Measurements from ENCODE around the gene SUPT20H. TPM values are rescaled to one million over a fixed set of nuclear protein-coding genes. Genes with fewer than 3 reads are reported as not detected.

Gene SUPT20H
- total and polyA plus RNA-seq, 2 of the 4 experiments (the other 2 are of a cell fraction): 46.6 to 55.1 TPM

DNA sequence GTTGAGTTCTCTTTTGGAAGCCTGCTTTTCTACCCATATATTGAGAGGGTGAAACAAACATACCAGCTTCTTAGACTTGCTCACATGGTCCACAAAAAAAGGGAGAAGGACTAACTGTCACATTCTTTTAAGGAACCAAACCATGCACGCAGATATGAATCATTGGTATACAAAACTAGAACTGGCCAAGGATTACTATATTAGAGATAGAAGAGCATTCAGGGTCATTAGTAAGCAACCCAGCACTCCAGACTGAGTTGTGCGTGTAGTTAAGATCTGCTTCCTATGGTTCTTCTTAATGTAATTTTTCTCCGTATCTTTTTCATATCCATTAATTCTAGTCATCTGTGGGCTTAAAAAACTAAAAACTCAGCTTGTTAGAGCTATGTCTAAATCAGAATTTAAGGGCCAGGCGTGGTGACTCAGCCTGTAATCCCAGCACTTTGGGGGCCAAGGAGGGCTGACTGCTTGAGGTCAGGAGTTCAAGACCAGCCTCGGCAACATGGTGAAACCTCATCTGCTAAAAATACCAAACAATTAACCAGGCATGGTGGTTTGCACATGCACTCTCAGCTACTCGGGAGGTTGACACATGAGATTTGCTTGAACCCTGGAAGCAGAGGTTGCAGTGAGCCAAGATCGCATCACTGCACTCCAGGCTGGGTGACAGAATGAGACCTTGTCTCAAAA, 80.0 kb downstream of the SUPT20H start:
- WGBS, 2 experiments (ENCODE audit: extremely low coverage in 2 of 2, insufficient read length in 1 of 2): 0% methylated on average over 1 of the region's 7 CpGs; no CpG with 5 or more reads in 1 of the 2 experiments

More for the DNA sequence above, 80.0 kb downstream of the SUPT20H start:
- H3K4me2 ChIP-seq (ENCODE audit: low read depth, low read length): peak overlapping the region; percentile 41
- 0 out of 2 replicates have a peak, but pooled peaks cover 3% of the 10 kb centered on the region for H3K9me1 ChIP-seq (ENCODE audit: insufficient read depth, low read length)
- H4K5ac ChIP-seq (ENCODE audit: low read depth, low read length): no peak overlapping the region; the same call in 1 of the 2 replicates
- no peak overlapping the region for H3K14ac ChIP-seq (replicated peaks; ENCODE audit: low read depth, low read length)
- peak overlapping the region; percentile 63 for H3K27ac ChIP-seq (ENCODE audit: insufficient read depth, low read length)
- no peak overlapping the region for H3K9ac ChIP-seq (ENCODE audit: low read depth, low read length)
- H3K23ac ChIP-seq (ENCODE audit: low read depth, low read length): no peak overlapping the region
- H4K20me1 ChIP-seq (ENCODE audit: insufficient read depth, low read length): no peaks in the 10 kb centered on the region
- no peak overlapping the region; a peak in 1 of 4 replicates for H4K8ac ChIP-seq (ENCODE audit: low read depth in 2 of 2, low read length in 2 of 2)
- no peak overlapping the region for H3K56ac ChIP-seq (ENCODE audit: extremely low read depth, insufficient read depth, low read length)
- peaks cover 0 to 7% of the 10 kb centered on the region in 2 experiments; a peak in 1 of 4 replicates for H3K79me1 ChIP-seq (ENCODE audit: low read depth in 1 of 2, low read length in 2 of 2)
- H3K36me3 ChIP-seq (ENCODE audit: control insufficient read depth, insufficient read depth, low read length): peaks cover 14% of the 10 kb centered on the region
- H2BK120ac ChIP-seq (ENCODE audit: low read depth, low read length): peak overlapping the region; percentile 57
- 0 out of 2 replicates have a peak, but pooled peaks cover 2% of the 10 kb centered on the region for H3K9me3 ChIP-seq (ENCODE audit: control insufficient read depth, insufficient read depth, low read length)
- dilution Hi-C loops (cut with HindIII; ENCODE audit: low sequenced_read_pairs, unreplicated experiment): loop anchor here (25.0 kb wide), 1 partner anchor 117 kb away; no protein-coding TSS in a partner anchor
- H2AK9ac ChIP-seq (replicated peaks; ENCODE audit: low read depth, low read length, poor library complexity): no peak overlapping the region
- H3K27me3 ChIP-seq (ENCODE audit: control insufficient read depth, insufficient read depth, low read length): no peaks in the 10 kb centered on the region
- peaks cover 9% of the 10 kb centered on the region for H3K4me1 ChIP-seq (ENCODE audit: control insufficient read depth, insufficient read depth, low read length)
- no peak overlapping the region for H2AK5ac ChIP-seq (ENCODE audit: low read depth, low read length)
- peak overlapping the region; percentile 77 for H2BK5ac ChIP-seq (ENCODE audit: low read depth, low read length, poor library complexity, severe bottlenecking)
- ATAC-seq (ENCODE audit: low read depth) (peak; percentile 94), DNase-seq (peak; percentile 82)
- POLR2A ChIA-PET (ENCODE audit: unreplicated experiment): interaction anchor here (0.5 kb wide), 1 partner anchor 139 kb away, joined by 7 read pairs; no protein-coding TSS in a partner anchor
- CTCF ChIA-PET: interaction anchor here (0.8 kb wide), 1 partner anchor 121 kb away, joined by 8 read pairs; no protein-coding TSS in a partner anchor
- H4K91ac ChIP-seq (ENCODE audit: insufficient read depth, low read depth, low read length): peak overlapping the region; percentile 56
- no TSS peak for BruUV-seq (replicated peaks)
- H3K18ac ChIP-seq (ENCODE audit: low read depth, low read length): peak overlapping the region; percentile 79; the same call in 1 of the 2 replicates
- no peak overlapping the region for H3K4ac ChIP-seq (ENCODE audit: low read depth, low read length)
- intact Hi-C loops (cut with micrococcal nuclease): loop anchor here (5.0 kb wide), 1 partner anchor 242 kb away; no protein-coding TSS in a partner anchor
- peak overlapping the region; percentile 23; the same call in 1 of the 2 replicates for H2BK20ac ChIP-seq (ENCODE audit: low read depth, low read length)
- in situ Hi-C loops (cut with MboI; ENCODE audit: low sequenced_read_pairs): loop anchor here (5.0 to 25.0 kb wide), 3 partner anchors 122 to 1005 kb away; partner anchors contain the start of gene SPART
- H2BK15ac ChIP-seq (ENCODE audit: low read depth, low read length): 0 out of 3 replicates have a peak overlapping the region, but pooled peaks have one; percentile 40
- H2AFZ ChIP-seq (replicated peaks; ENCODE audit: low read length, poor library complexity): peak overlapping the region; percentile 44
- no peak overlapping the region for H3K4me3 ChIP-seq (ENCODE audit: insufficient read depth, low read depth, low read length)
- TF ChIP-seq CHD1 (IDR thresholded peaks at IDR 0.05; ENCODE audit: low read depth, low read length): no peak
- TF ChIP-seq, protein P1, sequence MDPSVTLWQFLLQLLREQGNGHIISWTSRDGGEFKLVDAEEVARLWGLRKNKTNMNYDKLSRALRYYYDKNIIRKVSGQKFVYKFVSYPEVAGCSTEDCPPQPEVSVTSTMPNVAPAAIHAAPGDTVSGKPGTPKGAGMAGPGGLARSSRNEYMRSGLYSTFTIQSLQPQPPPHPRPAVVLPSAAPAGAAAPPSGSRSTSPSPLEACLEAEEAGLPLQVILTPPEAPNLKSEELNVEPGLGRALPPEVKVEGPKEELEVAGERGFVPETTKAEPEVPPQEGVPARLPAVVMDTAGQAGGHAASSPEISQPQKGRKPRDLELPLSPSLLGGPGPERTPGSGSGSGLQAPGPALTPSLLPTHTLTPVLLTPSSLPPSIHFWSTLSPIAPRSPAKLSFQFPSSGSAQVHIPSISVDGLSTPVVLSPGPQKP (IDR thresholded peaks at IDR 0.05; ENCODE audit: borderline replicate concordance, low read depth, low read length): no peak
- no peak for TF ChIP-seq CTCF (conservative IDR thresholded peaks at IDR 0.05; ENCODE audit: low read depth, low read length)
- no peak for TF ChIP-seq CEBPB (IDR thresholded peaks at IDR 0.05; ENCODE audit: low read depth, low read length)
- no peak for TF ChIP-seq RFX5 (IDR thresholded peaks at IDR 0.05; ENCODE audit: low read depth, low read length)
- TF ChIP-seq BHLHE40 (IDR thresholded peaks at IDR 0.05; ENCODE audit: low read depth, low read length): no peak
- TF ChIP-seq USF2 (IDR thresholded peaks at IDR 0.05; ENCODE audit: low read depth, low read length): peak; percentile 48; the same call in 1 of the 2 replicates
- peak; percentile 2; the same call in 1 of the 2 replicates for TF ChIP-seq FOS (IDR thresholded peaks at IDR 0.05; ENCODE audit: low read depth, low read length)
- TF ChIP-seq MAZ (IDR thresholded peaks at IDR 0.05; ENCODE audit: borderline replicate concordance, low read depth, low read length): no peak
- peak; percentile 65 for TF ChIP-seq MXI1 (IDR thresholded peaks at IDR 0.05; ENCODE audit: borderline replicate concordance, low read depth, low read length)
- no peak for TF ChIP-seq POLR2A (IDR thresholded peaks at IDR 0.05; ENCODE audit: low read depth, low read length)
- TF ChIP-seq SMC3 (IDR thresholded peaks at IDR 0.05; ENCODE audit: low read depth, low read length): no peak

Measured in IMR-90 (cell line).